HepG2 (cell line): Measurements from ENCODE around the gene OSBPL1A. TPM values are rescaled to one million over a fixed set of nuclear protein-coding genes. Genes with fewer than 3 reads are reported as not detected.

Experiments used
- ATAC-seq: fragments of 200-7000 bp; cut with Tn5 transposase; 3 replicates; pipeline ENCODE4 v1.9.1; 2020; ENCODE audit warnings: mild to moderate bottlenecking, moderate library complexity
- BruUV-seq: library from RNA; stranded (reverse); fragments of 400-500 nt; replicated peaks from 2 replicates; lab custom pipeline; 2021; lab: Mats Ljungman, UMichigan
- CTCF ChIA-PET: fragments of 300-600 bp; formaldehyde crosslinking; extraction: SDS; loops from one replicate; lab custom pipeline; 2021; ENCODE audit warnings: low total read pairs, inconsistent platforms, low intra/inter-chr PET ratio; lab: Yijun Ruan, JAX
- POLR2A ChIA-PET: fragments of 350-600 bp; sonication (Branson Sonifier 250); formaldehyde crosslinking; loops from one replicate; lab custom pipeline; 2020; ENCODE audit warnings: antibody characterized with exemption, inconsistent platforms; lab: Yijun Ruan, JAX
- DNase-seq: peaks from one replicate; pipeline ENCODE4 v3.0.0-alpha.2; 2015; ENCODE audit warnings: low spot score
- FAIRE-seq: peaks from 3 replicates; lab custom pipeline; 2011; peaks lifted over from hg19 to GRCh38; lab: Jason Lieb, UNC
- H2AFZ ChIP-seq: one replicate; pipeline ENCODE4 v1.6.1; 2011; ENCODE audit warnings: low read length, inconsistent platforms
- H3K27ac ChIP-seq: fragments of 300-600 bp; 3 replicates; pipeline ENCODE4 v1.8.0; 2011; ENCODE audit warnings: mixed run types, mild to moderate bottlenecking, mixed read lengths, low read length, inconsistent platforms; ENCODE audit not compliant: insufficient read depth; ENCODE audit errors: extremely low read length
- H3K27me3 ChIP-seq, 2 experiments: fragments of 200-600 bp in 1 of 2; 2 replicates in 1 of 2; 3 replicates in 1 of 2; pipeline versions ENCODE4 v1.6.0 to v1.8.0; 2011; ENCODE audit warnings: low read length in 2 of 2, mild to moderate bottlenecking in 2 of 2, moderate library complexity in 2 of 2, inconsistent platforms in 1 of 2; ENCODE audit not compliant: insufficient read depth in 2 of 2, control insufficient read depth in 1 of 2
- H3K36me3 ChIP-seq, 2 experiments: fragments of 200-600 bp in 1 of 2; replicated peaks in 1 of 2; 2 replicates in 1 of 2; 3 replicates in 1 of 2; pipeline versions ENCODE4 v1.5.1 to v1.8.0; 2011; ENCODE audit warnings: low read length in 2 of 2, inconsistent platforms in 1 of 2; ENCODE audit not compliant: insufficient read depth in 2 of 2, control insufficient read depth in 1 of 2
- H3K4me1 ChIP-seq: 2 replicates; pipeline ENCODE4 v1.5.1; 2012; ENCODE audit warnings: low read length, inconsistent platforms; ENCODE audit not compliant: insufficient read depth
- H3K4me2 ChIP-seq: 2 replicates; pipeline ENCODE4 v1.6.0; 2011; ENCODE audit warnings: low read depth, low read length, inconsistent platforms
- H3K4me3 ChIP-seq, 3 experiments: fragments of 200-600 bp in 1 of 3; sonication (generic), shearing (Covaris generic) in 1 of 3; replicated peaks in 1 of 3; 2 replicates each; pipeline ENCODE4 v1.5.1; 2011 to 2016; ENCODE audit warnings: low read length in 3 of 3, inconsistent platforms in 2 of 3, low read depth in 2 of 3, mild to moderate bottlenecking in 2 of 3, control low read depth in 1 of 3, mixed read lengths in 1 of 3; ENCODE audit not compliant: insufficient read depth in 1 of 3
- H3K79me2 ChIP-seq: one replicate; pipeline ENCODE4 v1.6.1; 2011; ENCODE audit warnings: low read length, inconsistent platforms; ENCODE audit not compliant: insufficient read depth
- H3K9ac ChIP-seq: 2 replicates; pipeline ENCODE4 v1.6.0; 2011; ENCODE audit warnings: mild to moderate bottlenecking, low read depth, low read length, inconsistent platforms; ENCODE audit not compliant: insufficient read depth
- H3K9me3 ChIP-seq: 2 replicates; pipeline ENCODE4 v1.5.1; 2012; ENCODE audit warnings: mild to moderate bottlenecking, low read length
- H4K20me1 ChIP-seq: 2 replicates; pipeline ENCODE4 v1.6.0; 2011; ENCODE audit warnings: inconsistent platforms, mild to moderate bottlenecking, low read length, moderate library complexity; ENCODE audit not compliant: insufficient read depth
- ATF4 ChIP-seq, 2 experiments: fragments of 450-650 bp in 1 of 2; sonication (generic) in 1 of 2; formaldehyde crosslinking; IDR thresholded peaks; 2 replicates each; pipeline versions ENCODE4 v1.5.0 to v1.8.0; 2020 to 2022; ENCODE audit warnings: mild to moderate bottlenecking in 1 of 2, missing genetic modification reagents in 1 of 2
- ATF7 ChIP-seq, 2 experiments: fragments of 450-650 bp in 1 of 2; sonication (generic) in 1 of 2; formaldehyde crosslinking in 1 of 2; IDR thresholded peaks; 2 replicates each; pipeline versions ENCODE4 v1.4.0 to v1.6.1; 2016 to 2020; ENCODE audit warnings: antibody characterized with exemption in 1 of 2, mild to moderate bottlenecking in 1 of 2, missing genetic modification reagents in 1 of 2
- DNMT1 ChIP-seq: sonication (generic); formaldehyde crosslinking; IDR thresholded peaks from 2 replicates; pipeline ENCODE4 v1.5.1; 2020; ENCODE audit warnings: mild to moderate bottlenecking, missing genetic modification reagents
- ELF1 ChIP-seq: sonication (generic); formaldehyde crosslinking; IDR thresholded peaks from 2 replicates; pipeline ENCODE4 v1.4.0; 2020; ENCODE audit warnings: missing genetic modification reagents
- FOXA3 ChIP-seq: IDR thresholded peaks from 2 replicates; pipeline ENCODE4 v1.6.1; 2016; ENCODE audit warnings: missing genetic modification reagents, missing compliant biosample characterization
- MAFG ChIP-seq: sonication (generic); formaldehyde crosslinking; IDR thresholded peaks from 2 replicates; pipeline ENCODE4 v1.5.1; 2020; ENCODE audit warnings: mild to moderate bottlenecking, missing genetic modification reagents
- MXI1 ChIP-seq: IDR thresholded peaks from 3 replicates; pipeline ENCODE4 v1.6.1; 2012; ENCODE audit warnings: low read depth, low read length, inconsistent platforms, borderline replicate concordance
- RORA ChIP-seq: sonication (generic); formaldehyde crosslinking; IDR thresholded peaks from 2 replicates; pipeline ENCODE4 v1.5.0; 2020; ENCODE audit warnings: mild to moderate bottlenecking, missing genetic modification reagents, moderate library complexity
- SIX4 ChIP-seq: sonication (generic); formaldehyde crosslinking; IDR thresholded peaks from 2 replicates; pipeline ENCODE4 v1.4.0; 2020; ENCODE audit warnings: missing genetic modification reagents
- TFDP2 ChIP-seq: sonication (generic); formaldehyde crosslinking; IDR thresholded peaks from 2 replicates; pipeline ENCODE4 v1.4.0; 2020; ENCODE audit warnings: missing genetic modification reagents
- YY1 ChIP-seq: IDR thresholded peaks from 2 replicates; pipeline ENCODE4 v1.6.1; 2011; ENCODE audit warnings: low read length, low read depth, moderate library complexity, mild to moderate bottlenecking; ENCODE audit not compliant: insufficient read depth, insufficient replicate concordance
- ZBTB39 ChIP-seq: sonication (generic); formaldehyde crosslinking; IDR thresholded peaks from 2 replicates; pipeline ENCODE4 v1.5.0; 2020; ENCODE audit warnings: missing genetic modification reagents
- ZMYM3 ChIP-seq: sonication (generic); formaldehyde crosslinking; IDR thresholded peaks from 2 replicates; pipeline ENCODE4 v1.5.1; 2020; ENCODE audit warnings: mild to moderate bottlenecking, missing genetic modification reagents
- ZNF20 ChIP-seq: sonication (generic); formaldehyde crosslinking; IDR thresholded peaks from 2 replicates; pipeline ENCODE4 v1.4.0; 2020; ENCODE audit warnings: mild to moderate bottlenecking, moderate library complexity, missing genetic modification reagents
- ZNF264 ChIP-seq: sonication (generic); formaldehyde crosslinking; IDR thresholded peaks from 2 replicates; pipeline ENCODE4 v1.4.0; 2020; ENCODE audit warnings: missing genetic modification reagents
- ZNF276 ChIP-seq: sonication (generic); formaldehyde crosslinking; IDR thresholded peaks from 2 replicates; pipeline ENCODE4 v1.4.0; 2020; ENCODE audit warnings: mild to moderate bottlenecking, low read depth, missing genetic modification reagents
- ZNF678 ChIP-seq: sonication (generic); formaldehyde crosslinking; IDR thresholded peaks from 2 replicates; pipeline ENCODE4 v1.4.0; 2020; ENCODE audit warnings: mild to moderate bottlenecking, missing genetic modification reagents
- ZSCAN30 ChIP-seq: sonication (generic); formaldehyde crosslinking; IDR thresholded peaks from 2 replicates; pipeline ENCODE4 v1.5.0; 2020; ENCODE audit warnings: mild to moderate bottlenecking, missing genetic modification reagents
- WGBS: methylation state at CpG from one replicate; pipeline ENCODE4 v1.1.6; 2017; ENCODE audit warnings: low lambda C conversion rate; 5-methylcytosine and 5-hydroxymethylcytosine counted together
- in situ Hi-C: cut with HindIII; loops from 2 replicates; pipeline ENCODE4 v1.10.0; 2017; ENCODE audit warnings: low pct_unique_long_range_greater_than_20kb; ENCODE audit not compliant: extremely low pct_ligation_motif_present
- intact Hi-C: fragments of 100-400 bp; cut with micrococcal nuclease; formaldehyde crosslinking; loops from one replicate; pipeline ENCODE4 v1.10.0; 2022; ENCODE audit not compliant: unreplicated experiment
- polyA plus RNA-seq, 8 experiments: library from polyadenylated mRNA; depleted of rRNA in 3 of 8; stranded (reverse) in 7 of 8; unstranded in 1 of 8; fragments of >200 nt; fragmentation: Illumina TruSeq in 4 of 8; extraction: Trizol in 4 of 8; gene quantifications; 2 replicates each; pipeline versions ENCODE4 v1.2.1 to v1.2.3, GENCODE V29; 2011 to 2016; ENCODE audit warnings: low read depth in 4 of 8, missing spikeins in 1 of 8, mixed read lengths in 1 of 8; ENCODE audit not compliant: insufficient read depth in 1 of 8
- total RNA-seq, 5 experiments: library from RNA; depleted of rRNA; stranded (reverse); fragments of >200 nt; fragmentation: Illumina TruSeq; extraction: Trizol; gene quantifications; 2 replicates each; pipeline ENCODE4 v1.2.3, GENCODE V29; 2016; ENCODE audit warnings: low read depth in 1 of 5

OSBPL1A gene
- total and polyA plus RNA-seq, 2 of the 13 experiments (the other 11 are each of a cell fraction or from before 2014, with no cell fraction given): 0.02 TPM; not detected in 1

- Histone ChIP-seq H3K36me3 (no peaks in the 10 kb centered on the region), H2AFZ (no peak overlapping the region), H3K27ac (no peak overlapping the region), H3K27me3 (no peaks in the 10 kb centered on the region; a peak in 1 of 5 replicates), H3K4me3 (no peak overlapping the region), H3K9ac (no peak overlapping the region), H3K4me2 (no peak overlapping the region), H3K9me3 (no peaks in the 10 kb centered on the region), H4K20me1 (no peaks in the 10 kb centered on the region), H3K79me2 (no peaks in the 10 kb centered on the region), H3K4me1 (no peaks in the 10 kb centered on the region)
- ATAC-seq (no peak), DNase-seq (no peak), FAIRE-seq (no peak)
- ChIA-PET POLR2A (no interaction called here), CTCF (no interaction called here)
- BruUV-seq: no TSS peak
- TF ChIP-seq ZBTB39 (CRISPR knock-in tag) (no peak), DNMT1 (CRISPR knock-in tag) (no peak), ZNF678 (no peak), FOXA3 (CRISPR knock-in tag) (no peak), MAFG (CRISPR knock-in tag) (no peak), MXI1 (no peak), ATF4 (CRISPR knock-in tag; IDR thresholded peaks at IDR 0.05) (no peak), YY1 (no peak), ZNF264 (CRISPR knock-in tag) (no peak), ZNF276 (CRISPR knock-in tag) (no peak), ZNF20 (CRISPR knock-in tag) (no peak), TFDP2 (CRISPR knock-in tag) (no peak), SIX4 (CRISPR knock-in tag) (no peak), RORA (CRISPR knock-in tag) (no peak), ELF1 (no peak), ZSCAN30 (CRISPR knock-in tag) (no peak), ATF7 (IDR thresholded peaks at IDR 0.05) (no peak), ATF7 (CRISPR knock-in tag; IDR thresholded peaks at IDR 0.05) (no peak), ZMYM3 (no peak)
- WGBS: 39% methylated on average over 7 of the region's 8 CpGs
- in situ Hi-C loops: no loop called here
- intact Hi-C loops: no loop called here
These were observed 195.6 kb downstream of the OSBPL1A start for GRCh38 chr18:24201699-24202687.
